Activated gamma-delta T cell treated with Interleukin-2 at 50 U/mL for 16 hours (primary cell): ENCODE measurements around the gene RAB3GAP1.
"Not testable (repeated sequence)": the region's sequence is repeated elsewhere in the genome, so short reads cannot be mapped to it uniquely, and the experiment has no call there.

Experiments used
- DNase-seq: peaks from one replicate; pipeline ENCODE4 v3.0.0-alpha.2; 2020

RAB3GAP1 gene

GRCh38 chr2:135113322-135113721, 61.2 kb downstream of the RAB3GAP1 start:
- no peak for DNase-seq

GRCh38 chr2:135119582-135119981, 67.5 kb downstream of the RAB3GAP1 start:
- DNase-seq: no peak

DNA sequence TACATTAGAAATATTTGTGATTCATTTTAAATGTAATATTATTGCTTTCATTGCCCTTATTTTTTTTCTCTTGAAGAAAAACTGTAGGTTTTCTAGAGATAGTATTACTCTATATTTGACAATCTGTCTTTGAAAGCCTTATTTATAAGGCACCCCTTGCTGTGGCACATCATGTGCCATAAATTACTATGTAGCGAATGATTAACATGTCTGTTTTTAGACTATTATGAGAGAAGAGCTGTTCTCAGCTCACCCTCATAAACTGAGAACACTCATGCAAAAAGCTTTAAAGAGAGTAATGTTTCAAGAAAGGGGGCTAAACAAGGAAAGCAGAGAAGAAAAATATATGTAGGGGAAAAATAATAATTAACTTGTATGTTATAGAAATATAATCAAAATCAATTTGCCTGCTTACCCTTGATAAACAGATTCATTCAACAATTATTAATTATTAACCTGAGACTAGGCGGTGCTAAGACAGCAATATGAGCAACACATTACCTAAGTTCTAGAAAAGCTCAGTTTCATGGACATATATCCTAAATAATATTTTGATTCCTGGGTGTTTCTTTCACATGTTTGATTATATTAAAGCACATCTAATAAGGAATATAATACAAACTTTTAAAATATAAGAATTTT, 69.0 kb downstream of the RAB3GAP1 start:
- DNase-seq: no peak

DNA sequence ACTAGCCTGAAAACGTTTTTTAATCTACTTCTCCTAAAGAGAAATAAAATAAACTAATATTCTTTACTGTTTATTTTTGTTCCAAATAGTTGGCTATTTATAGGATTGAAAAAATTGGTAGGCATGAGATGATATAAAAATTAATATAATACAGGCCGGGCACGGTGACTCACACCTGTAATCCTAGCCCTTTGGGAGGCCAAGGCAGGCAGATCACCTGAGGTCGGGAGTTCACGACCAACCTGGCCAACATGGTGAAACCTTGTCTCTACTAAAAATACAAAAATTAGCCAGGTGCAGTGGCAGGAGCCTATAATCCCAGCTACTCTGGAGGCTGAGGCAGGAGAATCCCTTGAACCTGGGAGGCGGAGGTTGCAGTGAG, 69.6 kb downstream of the RAB3GAP1 start:
- not testable (repeated sequence) for DNase-seq

DNA sequence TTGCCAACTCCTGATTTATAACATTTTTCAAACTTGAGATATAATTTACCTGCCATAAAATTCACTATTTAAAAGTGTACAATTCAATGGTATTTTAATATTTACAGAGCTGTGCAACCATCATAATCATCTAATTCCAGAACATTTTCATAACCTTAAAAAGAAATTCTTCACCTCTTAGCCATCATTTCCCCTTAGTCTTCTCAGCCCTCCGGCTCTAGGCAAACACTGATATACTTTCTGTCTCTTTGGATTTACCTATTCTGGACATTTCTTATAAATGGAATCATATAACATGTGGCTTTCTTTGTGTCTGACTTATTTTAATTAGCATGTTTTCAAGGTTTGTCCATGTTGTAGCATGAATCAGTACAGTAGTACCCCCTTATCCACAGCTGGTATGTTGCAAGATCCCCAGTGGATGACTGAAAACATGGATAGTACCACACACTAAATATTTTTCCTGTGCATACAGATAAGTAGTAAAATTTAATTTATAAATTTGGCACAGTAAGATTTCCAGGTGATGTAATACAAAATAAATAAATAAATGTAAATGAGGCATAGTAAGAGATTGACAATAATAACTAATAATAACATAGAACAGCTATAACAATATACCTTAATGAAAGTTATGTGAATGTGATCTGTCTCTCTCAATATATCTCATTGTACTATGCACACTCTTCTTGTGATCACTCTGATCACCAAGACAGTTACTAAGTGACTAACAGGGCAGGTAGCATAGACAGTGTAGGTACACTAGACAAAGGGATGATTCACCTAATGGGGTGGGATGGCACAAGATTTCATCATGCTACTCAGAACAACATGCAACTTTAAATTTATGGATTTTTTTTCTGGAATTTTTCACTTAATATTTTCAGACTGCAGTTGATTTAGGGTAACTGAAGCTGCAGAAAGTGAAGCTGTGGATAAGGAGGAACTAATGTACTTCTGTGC, 73.1 kb downstream of the RAB3GAP1 start:
- DNase-seq: no peak

DNA sequence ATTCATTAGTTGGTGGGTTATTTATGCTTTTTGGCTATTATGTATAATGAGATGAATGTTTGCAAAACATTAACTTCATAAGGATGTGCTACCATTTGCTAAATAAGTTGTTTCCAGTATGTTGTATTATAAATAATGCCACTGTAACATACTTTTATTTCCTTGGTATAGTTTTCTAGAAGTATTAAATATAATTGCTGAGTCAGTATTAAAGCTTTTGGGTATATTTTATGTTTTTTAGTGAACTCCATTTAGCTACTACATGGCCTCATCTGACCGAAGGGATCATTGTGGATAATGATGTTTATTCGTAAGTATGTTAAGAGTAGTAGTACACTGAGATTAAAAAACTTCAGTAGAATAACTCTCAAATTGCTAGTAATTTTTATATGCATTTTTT, 73.8 kb downstream of the RAB3GAP1 start:
- no peak for DNase-seq

DNA sequence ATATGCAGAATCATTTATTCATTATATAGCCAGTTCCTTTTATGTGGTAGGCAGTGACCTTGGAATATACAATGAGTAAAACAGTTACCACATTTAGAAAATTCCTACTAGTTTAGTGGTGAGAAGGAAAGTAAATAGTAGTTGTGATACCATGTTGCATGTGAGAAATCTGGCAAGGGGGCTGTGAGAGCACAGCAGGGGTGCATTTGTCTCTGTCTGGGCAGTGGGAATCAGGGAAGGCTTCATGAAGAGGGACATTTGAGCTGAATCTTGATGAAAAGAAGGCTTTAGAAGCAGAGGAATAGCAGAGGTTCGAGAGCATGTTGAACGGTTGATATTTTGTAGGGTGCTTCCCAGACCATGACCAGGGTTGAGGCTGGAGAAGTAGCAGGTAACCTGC, 78.7 kb downstream of the RAB3GAP1 start:
- no peak for DNase-seq

- DNase-seq: no peak
Observed at GRCh38 chr2:135132314-135132713, 80.2 kb downstream of the RAB3GAP1 start.

DNA sequence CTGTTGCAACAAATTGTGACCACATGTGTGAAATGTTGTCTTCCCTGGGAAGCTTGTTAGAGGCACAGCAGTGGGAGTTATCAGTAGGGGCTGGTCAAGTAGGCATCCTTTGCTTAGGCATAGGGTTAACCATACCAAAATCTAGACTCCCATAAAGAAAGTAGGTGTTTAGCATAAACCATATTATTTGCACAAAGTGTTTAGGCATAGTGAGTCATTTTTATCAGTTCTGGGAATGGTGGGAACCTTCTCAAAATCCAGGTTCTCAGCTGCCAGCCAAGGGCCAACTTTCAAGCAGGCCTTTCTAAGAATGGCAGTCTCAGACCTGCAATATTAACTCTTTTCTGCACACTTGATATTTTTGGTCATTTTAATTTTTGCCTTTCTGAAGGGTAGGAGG, 88.5 kb downstream of the RAB3GAP1 start:
- DNase-seq: no peak

GRCh38 chr2:135142323-135142722, 90.2 kb downstream of the RAB3GAP1 start:
- DNase-seq: no peak

- DNase-seq: no peak
Observed at GRCh38 chr2:135144343-135144742, 92.3 kb downstream of the RAB3GAP1 start.

GRCh38 chr2:135149251-135149650, 97.2 kb downstream of the RAB3GAP1 start:
- no peak for DNase-seq

- no peak for DNase-seq
Observed at GRCh38 chr2:135150725-135151124, 98.6 kb downstream of the RAB3GAP1 start.

DNA sequence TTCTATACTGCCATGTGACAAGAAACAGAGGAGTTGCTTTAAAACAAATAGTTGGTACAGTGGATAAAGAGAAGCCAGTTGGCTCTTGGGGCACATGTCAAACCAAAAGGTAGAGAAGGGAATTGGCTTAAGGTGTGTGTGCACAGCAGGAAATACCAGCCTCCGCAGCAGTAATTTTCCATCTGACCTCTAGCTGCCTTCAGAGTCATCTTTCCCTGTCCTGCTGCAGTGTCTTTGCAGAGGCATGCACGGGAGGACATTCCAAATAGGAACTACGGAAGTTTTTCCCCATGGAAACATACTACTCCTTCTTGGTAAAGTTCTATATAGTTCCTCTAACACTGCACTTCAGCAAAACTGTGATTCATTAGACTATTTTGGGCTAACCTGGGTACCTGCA, 99.5 kb downstream of the RAB3GAP1 start:
- DNase-seq: no peak

GRCh38 chr2:135152361-135152760, 100.3 kb downstream of the RAB3GAP1 start:
- no peak for DNase-seq

DNA sequence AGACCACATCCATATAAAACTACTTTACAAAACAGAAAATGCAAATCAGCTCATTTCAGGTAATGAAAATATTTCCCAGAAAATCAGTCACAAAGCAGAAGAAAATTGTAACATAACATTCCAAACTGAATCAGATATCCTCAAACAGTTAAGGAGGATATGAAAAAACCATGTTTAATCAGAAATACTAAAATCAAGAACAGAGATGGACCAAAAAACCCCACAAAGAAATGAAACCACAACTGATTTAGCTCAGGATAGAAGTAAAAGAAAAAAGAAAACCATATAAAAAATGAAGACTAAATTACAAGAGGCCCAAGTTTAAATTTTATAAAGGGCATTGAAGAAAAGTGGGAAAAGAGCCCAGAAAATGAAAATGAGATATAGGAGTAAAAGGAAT, 102.9 kb downstream of the RAB3GAP1 start:
- DNase-seq: no peak

- DNase-seq: no peak
Observed at GRCh38 chr2:135157856-135158255, 105.8 kb downstream of the RAB3GAP1 start.

GRCh38 chr2:135159191-135159590, 107.1 kb downstream of the RAB3GAP1 start:
- DNase-seq: no peak

GRCh38 chr2:135162377-135162776, 110.3 kb downstream of the RAB3GAP1 start:
- no peak for DNase-seq

DNA sequence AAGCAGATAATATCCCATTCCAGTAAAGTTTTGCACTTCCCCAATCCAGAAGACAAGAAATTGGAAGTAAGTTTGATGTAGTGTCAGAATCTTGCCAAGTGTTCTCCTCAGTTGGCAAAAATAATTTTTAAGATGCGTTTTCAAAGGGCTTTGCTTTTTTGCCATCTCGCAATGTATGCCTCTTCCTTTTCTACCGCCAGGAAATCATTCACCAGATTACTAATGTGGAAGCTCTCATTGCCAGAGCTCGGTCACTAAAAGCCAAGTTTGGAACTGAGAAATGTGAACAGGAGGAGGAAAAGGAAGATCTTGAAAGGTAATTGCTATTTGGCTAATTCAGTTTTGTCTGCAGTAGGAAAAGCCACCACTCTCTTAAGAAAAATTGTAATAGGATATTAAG, 110.7 kb downstream of the RAB3GAP1 start:
- DNase-seq: no peak

DNA sequence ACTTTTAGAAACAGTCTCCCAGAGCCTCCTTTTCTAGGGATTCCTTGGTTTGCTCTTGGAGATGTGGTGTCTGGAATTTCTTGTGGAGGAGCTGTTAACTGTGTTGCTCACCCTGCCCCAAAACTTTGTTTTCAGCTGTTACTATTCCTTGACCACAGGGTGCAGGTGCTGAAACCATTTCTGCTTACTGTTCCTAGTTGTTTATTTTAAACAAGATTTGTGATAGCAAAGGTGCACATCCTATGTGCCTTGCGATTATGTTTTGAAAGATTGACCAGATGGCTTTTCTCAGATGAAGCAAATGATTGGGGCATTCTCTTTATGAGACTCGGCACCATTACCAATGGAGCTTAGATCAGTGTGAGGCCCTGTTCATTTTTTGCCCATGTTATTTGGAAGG, 111.2 kb downstream of the RAB3GAP1 start:
- no peak for DNase-seq

DNA sequence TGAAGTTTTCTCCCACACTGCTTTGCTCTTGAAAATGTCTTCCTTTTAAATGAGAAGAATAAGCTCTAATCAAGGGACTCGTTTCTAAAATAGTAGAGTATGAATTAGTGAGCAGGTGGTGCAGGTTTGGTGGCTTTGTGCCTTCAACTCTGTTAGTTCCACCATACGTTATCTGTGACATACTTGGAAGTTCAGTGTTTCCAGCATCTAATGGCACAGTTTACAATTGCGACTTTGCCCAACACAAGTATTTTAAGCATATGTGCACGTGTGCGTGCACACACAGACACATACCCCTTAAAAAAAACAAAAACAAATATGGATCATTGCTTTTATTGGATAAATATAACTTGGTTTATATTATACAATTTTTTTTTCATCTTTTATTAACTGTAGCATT, 111.8 kb downstream of the RAB3GAP1 start:
- no peak for DNase-seq

GRCh38 chr2:135164431-135164830, 112.3 kb downstream of the RAB3GAP1 start:
- no peak for DNase-seq

DNA sequence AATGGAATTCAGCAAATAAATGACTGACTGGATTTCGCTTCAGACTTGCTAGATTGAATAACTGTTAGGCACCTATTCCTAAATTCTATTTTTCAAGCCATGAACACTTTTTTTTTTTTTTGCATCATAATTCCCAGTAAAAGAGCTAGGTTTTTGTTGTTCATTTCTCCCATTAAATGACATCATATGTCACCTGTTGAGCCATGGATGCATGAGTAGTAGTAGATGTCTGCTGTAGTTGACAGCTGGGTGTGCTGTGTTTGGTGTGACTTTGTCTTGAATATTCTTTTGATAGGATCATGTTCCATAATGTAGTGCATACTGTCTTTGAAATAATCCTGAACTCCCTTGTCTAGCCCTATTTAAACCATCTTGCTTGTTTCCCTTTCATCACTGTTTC, 115.2 kb downstream of the RAB3GAP1 start:
- DNase-seq: no peak
